HG03439 (cell line): Measurements from ENCODE around the gene LIN7B.

Experiments used
- ATAC-seq: cut with Tn5 transposase; IDR thresholded peaks from one replicate; pipeline ENCODE4 v1.9.1; 2021; ENCODE audit warnings: mild to moderate bottlenecking, moderate library complexity; ENCODE audit not compliant: unreplicated experiment

The LIN7B gene

DNA sequence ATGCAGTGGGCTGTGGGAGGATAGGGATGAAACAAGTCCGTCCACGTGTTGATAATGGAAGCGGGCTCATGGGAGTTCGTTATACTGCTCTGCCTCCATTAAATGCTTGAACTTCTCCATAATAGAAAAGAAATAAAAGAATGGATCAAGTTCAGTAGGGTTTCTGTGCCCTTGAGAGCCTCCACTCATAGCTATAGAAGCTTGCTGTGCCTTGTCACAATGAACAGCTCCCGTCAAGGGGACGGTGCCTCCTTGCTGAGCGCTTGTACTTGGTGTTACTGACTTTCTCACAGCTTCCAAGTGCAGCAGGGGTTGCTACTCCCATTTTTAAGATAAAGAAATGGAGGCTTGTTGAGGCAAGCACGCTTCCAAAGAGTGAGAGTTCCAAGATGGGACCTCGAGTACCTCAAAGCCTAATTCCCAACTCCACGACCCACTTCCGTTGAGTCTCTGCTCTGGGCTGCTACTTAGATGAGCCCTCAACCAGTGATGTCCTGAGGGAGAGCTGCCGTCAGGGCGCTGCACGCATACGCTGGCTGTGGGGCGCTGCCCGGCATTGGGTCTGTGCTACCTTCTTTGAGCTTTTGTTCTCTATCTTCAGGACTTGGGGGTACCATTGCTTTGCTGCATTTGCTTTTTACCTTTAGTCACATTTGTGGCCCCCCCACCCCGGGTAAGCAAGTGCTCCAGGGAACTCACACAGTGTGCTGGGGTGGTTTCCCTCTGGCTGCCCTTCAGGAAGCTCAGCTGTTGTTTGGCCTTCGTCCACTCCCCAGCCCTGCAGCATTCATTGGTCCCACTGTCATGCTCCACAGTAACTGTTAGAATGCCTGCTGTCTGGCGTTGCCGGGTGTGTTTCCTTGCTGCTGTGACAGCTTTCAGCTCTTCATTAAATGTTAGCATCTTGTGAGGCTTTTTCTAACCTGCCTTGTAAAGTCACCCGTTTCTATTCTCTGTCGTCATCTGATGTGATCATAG is 19.4 kb upstream of the LIN7B start:
- ATAC-seq = no peak

- ATAC-seq = no peak
Observed at GRCh38 chr19:49097453-49098288, 16.5 kb upstream of the LIN7B start.

- ATAC-seq = no peak
Observed at GRCh38 chr19:49098795-49099194, 15.4 kb upstream of the LIN7B start.

DNA sequence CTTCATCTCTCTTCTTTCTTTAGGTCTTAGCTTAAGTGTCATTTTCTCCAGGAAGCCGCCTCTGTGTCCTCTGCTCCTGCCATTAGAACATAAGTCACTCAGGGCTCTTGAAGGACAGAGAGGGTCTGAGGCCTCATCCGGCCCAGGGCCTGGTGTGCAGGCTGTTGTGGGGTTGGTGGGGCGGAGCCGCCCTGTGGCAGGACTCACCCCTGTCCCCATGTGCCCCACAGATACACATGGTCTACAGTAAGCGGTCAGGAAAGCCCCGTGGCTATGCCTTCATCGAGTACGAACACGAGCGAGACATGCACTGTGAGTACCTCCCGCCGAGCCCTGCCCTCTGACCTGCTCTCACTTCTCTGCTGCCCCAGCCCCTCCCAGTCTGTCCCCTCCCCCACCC is 13.0 kb upstream of the LIN7B start:
- no peak for ATAC-seq

GRCh38 chr19:49102303-49102702 is 11.9 kb upstream of the LIN7B start:
- ATAC-seq = no peak

DNA sequence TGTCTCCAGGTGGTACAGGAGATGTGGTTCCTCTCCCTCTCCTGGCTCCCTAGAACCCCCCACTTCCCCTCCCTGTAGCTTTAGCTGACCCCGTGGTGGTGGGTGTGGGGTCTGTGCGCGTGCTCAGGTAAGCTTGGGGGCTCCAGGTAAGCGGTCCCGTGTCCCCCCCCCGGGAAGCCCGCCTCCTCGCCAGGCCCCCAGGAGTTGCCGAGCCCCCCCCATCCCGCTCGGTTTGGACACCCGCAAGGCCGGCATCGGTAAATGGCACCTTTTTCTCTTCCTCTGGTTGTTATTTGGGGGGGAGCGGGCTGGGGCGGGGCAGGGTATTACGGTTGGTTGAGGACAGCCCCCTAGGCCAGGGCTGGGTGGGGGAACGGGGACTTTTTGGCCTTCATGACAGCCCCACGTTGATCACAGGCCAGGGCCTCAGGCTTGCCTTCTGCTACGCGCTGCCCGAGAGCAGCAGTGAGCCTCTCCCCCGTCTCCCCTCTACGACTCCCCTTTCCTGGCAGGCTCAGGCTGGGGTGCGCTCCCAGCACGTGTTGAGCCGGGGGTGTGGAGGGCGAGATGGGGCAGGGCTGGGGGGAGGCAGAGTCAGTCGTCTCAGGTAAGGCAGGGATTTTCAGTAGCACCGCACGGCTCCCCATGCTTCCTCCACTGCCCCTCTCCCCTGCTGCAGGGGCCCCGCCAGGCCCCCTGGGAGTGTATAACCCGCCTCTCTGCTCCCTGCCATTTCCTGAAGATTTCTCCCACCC is 10.7 kb upstream of the LIN7B start:
- no peak for ATAC-seq

DNA sequence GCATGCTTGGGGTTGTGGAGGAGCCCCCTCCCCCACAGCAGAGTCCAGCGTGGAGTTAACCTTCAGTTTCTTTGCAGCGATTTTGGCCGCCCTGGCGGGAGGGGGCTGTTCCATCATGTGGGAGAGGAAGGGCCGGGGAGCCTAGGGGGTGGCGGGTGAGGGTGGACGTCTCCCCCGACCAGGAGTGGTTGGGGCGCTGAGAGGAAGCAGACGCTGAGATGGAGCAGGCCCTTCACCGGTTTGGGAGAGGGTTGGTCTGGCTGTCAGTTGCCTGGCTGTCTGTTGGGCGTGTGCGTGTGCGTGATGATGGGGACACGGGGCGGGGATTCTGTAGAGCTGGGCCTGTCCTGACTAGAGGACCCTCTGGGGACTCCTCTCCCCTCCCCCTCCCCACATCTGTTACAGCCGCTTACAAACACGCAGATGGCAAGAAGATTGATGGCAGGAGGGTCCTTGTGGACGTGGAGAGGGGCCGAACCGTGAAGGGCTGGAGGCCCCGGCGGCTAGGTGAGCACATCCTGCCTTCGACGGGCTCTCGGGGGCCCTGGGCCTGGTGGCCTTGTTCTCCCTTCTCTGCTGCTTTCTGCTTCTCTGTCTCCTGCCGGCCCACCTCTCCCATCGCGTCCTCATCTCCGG is 9.8 kb upstream of the LIN7B start:
- no peak for ATAC-seq

DNA sequence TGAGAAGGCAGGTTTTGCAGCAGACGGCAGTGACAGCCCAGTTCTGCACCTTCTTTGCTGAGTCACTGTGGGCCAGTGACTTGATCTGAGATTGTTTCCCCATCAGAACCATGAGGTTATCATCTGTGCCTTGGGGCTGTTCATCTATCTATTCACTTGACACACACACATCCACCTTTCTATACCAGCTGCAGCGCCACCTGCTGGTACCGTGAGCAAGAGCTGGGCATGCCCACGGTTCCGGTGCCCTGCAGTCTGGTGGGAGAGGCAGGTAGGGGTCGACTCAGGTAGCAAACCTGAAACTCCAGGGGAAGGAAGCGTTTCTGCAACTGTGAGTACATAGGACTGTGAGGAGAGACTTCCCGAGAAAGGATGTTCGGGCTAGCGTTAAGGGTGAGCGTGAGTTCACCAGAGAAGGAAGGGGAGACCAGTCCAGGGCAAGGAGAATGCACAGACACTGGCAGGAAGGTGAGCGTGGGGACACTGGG is 7.5 kb upstream of the LIN7B start:
- no peak for ATAC-seq

DNA sequence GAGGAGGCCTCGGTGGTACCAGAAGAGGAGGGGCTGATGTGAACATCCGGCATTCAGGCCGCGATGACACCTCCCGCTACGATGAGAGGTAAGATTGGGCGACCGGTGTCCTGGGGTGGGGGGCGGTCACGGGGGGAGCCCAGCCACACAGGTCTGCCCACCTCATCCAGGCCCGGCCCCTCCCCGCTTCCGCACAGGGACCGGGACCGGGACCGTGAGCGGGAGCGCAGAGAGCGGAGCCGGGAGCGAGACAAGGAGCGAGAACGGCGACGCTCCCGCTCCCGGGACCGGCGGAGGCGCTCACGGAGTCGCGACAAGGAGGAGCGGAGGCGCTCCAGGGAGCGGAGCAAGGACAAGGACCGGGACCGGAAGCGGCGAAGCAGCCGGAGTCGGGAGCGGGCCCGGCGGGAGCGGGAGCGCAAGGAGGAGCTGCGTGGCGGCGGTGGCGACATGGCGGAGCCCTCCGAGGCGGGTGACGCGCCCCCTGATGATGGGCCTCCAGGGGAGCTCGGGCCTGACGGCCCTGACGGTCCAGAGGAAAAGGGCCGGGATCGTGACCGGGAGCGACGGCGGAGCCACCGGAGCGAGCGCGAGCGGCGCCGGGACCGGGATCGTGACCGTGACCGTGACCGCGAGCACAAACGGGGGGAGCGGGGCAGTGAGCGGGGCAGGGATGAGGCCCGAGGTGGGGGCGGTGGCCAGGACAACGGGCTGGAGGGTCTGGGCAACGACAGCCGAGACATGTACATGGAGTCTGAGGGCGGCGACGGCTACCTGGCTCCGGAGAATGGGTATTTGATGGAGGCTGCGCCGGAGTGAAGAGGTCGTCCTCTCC is 6.3 kb upstream of the LIN7B start:
- ATAC-seq = no peak

GRCh38 chr19:49109051-49109450 is 5.1 kb upstream of the LIN7B start:
- ATAC-seq = no peak

DNA sequence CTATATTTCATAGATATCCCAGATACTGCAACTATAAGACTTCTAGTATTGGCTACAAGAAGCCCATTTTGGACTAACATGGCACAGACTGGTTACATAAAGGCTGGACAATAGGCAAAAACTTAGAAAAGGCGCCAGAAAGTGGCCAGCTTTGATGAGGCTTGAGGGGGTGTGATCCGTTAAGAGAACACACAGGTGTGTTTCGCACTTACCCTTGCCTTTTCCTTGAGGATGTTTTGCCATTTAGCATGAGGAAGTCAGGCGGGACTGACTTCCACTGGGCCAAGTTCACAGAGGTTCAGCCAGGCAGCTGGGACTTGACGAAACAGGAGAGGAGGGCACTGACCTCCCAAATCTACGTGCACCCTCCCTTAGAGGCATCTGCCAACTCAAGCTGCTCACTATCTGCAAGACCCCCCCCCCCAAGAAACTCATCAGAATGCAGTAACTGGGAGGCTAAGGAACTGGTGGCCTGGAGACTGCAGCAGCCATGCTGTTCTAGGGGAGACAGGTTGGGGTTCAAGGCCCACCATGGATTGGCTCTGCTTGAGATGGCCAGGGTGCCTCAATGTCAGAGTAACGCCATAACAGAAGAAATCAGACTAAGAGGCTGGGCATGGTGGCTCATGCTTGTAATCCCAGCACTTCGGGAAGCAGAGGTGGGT is 4.5 kb upstream of the LIN7B start:
- ATAC-seq = no peak

DNA sequence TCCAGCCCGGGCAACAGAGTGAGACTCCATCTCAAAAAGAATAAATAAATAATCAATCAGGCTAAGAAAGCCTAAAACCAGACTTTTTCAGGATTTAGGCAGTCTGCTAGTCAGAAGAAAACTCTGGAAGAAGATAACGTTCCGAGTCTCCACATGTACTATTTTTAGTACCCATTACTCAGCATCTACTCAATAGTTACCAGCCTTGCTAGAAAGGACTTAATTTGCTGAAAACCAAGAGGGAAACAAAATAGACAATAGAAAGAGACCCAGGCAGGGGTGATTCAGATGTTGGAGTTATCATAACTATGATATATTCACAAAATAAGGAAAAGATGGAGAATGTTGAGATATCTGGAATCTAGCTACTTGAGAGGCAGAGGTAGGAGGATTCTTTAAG is 3.6 kb upstream of the LIN7B start:
- no peak for ATAC-seq

GRCh38 chr19:49111218-49111998 is 2.8 kb upstream of the LIN7B start:
- no peak for ATAC-seq

DNA sequence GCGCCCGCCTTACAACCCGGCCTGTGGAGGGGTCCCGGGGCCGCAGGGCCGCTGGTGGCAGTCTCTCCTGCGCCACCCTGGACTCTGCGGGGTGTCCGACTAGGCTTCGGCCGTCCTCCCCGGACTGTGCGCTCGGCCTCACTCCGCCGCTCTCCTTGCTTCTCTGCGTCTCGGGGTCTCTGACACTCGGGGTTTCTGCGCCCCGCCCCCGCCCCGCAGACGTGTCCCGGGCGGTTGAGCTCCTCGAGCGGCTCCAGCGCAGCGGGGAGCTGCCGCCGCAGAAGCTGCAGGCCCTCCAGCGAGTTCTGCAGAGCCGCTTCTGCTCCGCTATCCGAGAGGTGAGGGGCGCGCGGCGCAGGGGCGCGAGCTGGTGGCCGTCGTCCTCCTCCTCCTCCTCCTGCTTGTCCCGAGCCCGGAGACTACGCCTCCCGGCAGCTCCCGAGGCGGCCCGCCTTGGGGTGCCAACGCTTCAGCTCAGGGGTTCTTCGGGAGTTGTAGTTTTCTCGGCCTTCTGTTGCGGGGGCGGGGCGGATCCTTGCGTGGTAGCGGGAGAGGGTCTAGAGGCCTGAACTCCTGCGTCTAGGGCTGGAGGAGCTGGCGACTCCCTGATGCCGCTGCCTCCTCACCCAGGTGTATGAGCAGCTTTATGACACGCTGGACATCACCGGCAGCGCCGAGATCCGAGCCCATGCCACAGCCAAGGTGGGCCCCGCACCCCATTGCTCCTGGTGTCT is 627 bp downstream of the LIN7B start:
- no peak for ATAC-seq

GRCh38 chr19:49116544-49116943 is 2.4 kb downstream of the LIN7B start:
- ATAC-seq = no peak

DNA sequence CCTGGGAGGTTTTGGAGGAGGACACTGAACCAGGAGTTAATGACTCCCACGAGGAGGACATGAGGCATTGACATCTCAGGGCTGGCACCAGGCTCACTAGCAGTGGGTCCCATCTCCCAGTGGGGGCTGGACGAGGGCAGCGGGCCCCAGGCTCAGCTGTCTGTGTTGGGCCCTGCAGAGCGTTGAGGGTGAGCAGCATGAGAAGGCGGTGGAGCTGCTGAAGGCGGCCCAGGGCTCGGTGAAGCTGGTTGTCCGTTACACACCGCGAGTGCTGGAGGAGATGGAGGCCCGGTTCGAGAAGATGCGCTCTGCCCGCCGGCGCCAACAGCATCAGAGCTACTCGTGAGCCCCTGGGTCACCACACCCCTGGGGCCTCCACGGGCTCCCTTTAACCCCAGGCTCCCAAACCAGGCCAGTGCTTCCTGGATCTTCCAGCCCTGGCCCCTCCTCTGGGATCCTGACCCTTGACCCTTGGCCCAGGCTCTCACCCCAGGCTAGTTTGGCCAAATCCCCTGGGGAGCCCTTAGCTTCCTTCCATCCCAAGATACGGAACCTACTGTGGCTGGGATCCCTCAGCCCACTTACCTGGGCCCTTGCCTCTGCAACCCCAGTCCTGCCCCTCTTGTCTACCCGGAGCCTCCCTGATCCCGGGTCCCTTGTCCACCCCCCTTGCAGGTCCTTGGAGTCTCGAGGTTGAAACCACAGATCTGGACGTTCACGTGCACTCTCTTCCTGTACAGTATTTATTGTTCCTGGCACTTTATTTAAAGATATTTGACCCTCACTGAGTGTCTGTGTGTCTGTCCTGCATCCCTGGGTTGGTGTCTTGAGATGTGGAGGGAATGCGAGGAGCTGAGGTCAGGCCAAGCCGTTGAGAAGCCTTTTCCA is 3.8 kb downstream of the LIN7B start:
- ATAC-seq = no peak
